Tibial nerve (tissue), 4 donors: Measurements from ENCODE around the gene ZFP64.

Source experiments
- CTCF ChIP-seq, 5 experiments: fragments of 200-600 bp in 3 of 5; fragments of 450-650 bp in 2 of 5; sonication (generic) in 3 of 5; IDR thresholded peaks; one replicate each; pipeline ENCODE4 v1.5.1; 2016 to 2019; ENCODE audit warnings: antibody characterized with exemption in 5 of 5, mild to moderate bottlenecking in 3 of 5, moderate library complexity in 2 of 5
- EP300 ChIP-seq, 2 donors: sonication (generic); formaldehyde crosslinking; IDR thresholded peaks; one replicate each; pipeline ENCODE4 v1.6.1; 2017; ENCODE audit warnings: antibody characterized with exemption in 2 of 2, mild to moderate bottlenecking in 1 of 2
- POLR2A ChIP-seq, 2 donors: fragments of 450-650 bp; IDR thresholded peaks; one replicate each; pipeline ENCODE4 v1.6.1; 2017; ENCODE audit warnings: antibody characterized with exemption in 2 of 2, mild to moderate bottlenecking in 2 of 2, moderate library complexity in 2 of 2

DNA sequence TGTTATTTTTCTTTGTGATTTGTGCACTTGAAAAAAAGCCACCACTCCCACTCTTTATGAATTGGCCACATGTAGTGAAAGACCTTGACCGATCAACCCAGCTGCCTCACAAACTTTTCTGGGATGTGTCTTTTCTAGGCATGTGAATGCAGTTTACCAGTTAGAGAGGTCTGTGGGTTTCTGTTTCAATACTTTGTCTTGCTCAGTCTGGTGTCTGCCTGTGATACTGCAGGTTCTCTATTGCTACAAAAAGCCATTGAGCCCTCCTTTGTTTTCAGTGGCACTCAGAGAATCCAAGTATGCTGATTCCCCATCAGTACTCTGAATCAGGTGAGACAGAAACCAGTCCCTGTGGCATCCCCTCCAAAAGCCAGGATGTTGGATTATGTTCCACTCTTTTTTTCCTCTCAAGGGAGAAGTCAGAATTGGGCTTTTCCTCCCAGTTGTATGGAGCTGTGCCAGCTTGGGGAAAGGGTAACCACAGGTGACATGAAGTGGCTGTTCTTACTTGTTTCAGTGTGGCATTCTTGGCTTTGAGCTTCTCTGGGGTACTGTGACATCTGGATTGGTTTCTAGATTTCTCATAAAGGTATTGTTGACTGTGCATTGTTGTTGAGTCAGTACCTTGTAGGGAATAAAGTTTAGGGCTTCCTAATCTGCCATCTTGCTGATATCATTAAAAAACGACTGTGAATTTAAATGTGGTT lies 26.3 kb upstream of the ZFP64 start:
- no peak for TF ChIP-seq CTCF (IDR thresholded peaks at IDR 0.05)
- no peak for TF ChIP-seq POLR2A (IDR thresholded peaks at IDR 0.05)
- TF ChIP-seq EP300 (IDR thresholded peaks at IDR 0.05), result no peak
